GM18520 (cell line): ENCODE results near the gene AP2A2.
"Not testable (repeated sequence)": the region's sequence is repeated elsewhere in the genome, so short reads cannot be mapped to it uniquely, and the experiment has no call there.

Experiments used
- ATAC-seq: cut with Tn5 transposase; IDR thresholded peaks from one replicate; pipeline ENCODE4 v1.9.1; 2021; ENCODE audit not compliant: unreplicated experiment

The AP2A2 gene

DNA sequence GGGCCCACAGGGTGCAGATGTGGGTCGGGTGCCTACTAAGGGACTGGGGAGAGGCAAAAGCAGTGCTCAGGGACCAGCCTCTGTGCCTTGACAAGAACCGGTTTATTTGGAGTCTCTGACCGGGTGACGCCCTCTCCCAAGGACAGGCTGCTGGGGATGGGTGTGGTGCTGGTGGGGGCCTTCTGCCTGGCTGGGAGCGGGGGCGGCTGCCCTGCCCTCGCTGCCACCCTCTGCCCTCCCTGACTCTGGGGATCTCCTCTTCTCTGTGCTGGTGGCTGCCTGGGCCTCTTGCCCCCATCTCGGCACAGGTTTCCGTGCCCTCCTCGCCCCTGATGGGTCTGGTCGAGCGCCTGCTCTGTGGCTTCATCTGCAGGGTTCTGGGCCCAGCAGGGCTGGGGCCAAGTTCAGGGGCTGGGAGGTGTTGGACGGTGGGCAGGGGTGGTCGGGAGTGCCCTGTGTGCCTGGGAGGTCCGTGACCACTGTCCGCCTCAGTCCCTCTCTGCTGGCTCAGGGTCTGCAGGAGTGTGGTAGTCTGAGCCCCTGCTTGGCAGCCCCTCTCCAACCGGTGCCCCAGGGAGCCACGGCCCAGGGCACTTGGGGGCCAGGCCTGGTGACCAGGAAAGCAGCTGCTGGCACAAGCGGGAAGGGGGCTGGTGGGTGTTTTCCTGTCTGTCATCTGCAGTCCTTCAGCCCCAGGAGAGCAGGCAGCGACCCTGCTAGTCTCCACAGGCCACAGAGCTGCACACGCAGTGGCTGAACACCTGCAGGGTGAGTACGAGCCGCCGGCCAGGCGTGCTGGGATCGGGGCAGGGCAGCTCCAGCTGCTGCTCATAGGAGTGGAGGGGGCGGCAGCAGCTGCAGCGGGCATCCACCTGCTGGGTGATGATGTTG is 87.3 kb downstream of the AP2A2 start:
- no peak for ATAC-seq

DNA sequence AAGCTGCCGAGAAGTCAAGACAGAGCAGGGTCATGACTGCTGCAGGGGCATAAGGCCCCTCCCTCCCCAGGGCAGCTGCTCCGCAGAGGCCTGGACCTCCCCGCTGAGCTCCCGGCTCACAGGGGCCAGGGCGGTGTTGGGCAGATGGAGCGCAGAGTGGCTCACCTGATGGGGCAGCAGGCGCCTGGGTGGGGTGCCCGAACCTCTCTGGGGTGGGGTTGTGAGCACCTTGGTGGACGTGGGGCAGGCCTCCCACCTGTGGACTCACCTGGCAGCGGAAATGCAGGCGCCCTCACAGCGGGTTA is 87.9 kb downstream of the AP2A2 start:
- no peak for ATAC-seq

DNA sequence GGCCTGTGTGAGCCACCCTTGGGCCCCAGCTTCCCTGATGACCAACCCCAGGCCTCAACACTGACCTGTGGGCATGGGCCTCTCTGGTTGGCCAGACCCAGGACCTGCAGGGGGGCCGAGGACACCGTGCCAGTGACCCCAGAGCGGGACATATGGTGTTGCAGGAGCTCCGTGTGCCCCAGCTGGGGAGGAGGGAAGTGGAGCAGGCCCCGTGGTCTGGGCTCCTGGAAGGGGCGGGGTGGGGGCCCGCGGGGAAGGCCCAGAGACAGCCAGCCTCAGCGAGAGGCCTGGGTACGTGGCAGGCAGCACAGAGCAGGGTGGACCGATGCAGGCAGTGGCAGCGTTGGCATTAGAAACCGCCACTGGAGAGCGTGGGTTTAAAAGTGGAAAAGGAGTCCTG is 88.6 kb downstream of the AP2A2 start:
- no peak for ATAC-seq

DNA sequence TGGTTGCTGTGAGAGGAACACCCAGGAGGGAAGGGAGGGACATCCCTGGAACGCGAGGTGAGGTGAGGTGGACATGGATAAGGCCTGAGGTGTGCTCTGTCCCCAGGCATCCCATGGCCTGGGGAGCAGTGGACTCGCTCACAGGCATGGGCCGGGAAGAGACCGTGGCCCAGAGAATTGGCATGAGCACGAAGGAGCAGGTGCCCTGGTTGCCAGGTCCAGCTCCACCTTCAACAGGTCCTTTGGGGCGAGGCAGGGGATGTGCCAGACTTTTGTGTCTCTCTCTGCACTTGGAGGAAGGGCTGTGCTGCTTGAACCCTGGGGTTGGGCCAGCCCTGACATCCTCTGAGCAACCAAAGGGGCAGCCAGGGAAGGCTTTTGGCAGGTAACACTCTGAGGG is 89.4 kb downstream of the AP2A2 start:
- ATAC-seq = no peak

DNA sequence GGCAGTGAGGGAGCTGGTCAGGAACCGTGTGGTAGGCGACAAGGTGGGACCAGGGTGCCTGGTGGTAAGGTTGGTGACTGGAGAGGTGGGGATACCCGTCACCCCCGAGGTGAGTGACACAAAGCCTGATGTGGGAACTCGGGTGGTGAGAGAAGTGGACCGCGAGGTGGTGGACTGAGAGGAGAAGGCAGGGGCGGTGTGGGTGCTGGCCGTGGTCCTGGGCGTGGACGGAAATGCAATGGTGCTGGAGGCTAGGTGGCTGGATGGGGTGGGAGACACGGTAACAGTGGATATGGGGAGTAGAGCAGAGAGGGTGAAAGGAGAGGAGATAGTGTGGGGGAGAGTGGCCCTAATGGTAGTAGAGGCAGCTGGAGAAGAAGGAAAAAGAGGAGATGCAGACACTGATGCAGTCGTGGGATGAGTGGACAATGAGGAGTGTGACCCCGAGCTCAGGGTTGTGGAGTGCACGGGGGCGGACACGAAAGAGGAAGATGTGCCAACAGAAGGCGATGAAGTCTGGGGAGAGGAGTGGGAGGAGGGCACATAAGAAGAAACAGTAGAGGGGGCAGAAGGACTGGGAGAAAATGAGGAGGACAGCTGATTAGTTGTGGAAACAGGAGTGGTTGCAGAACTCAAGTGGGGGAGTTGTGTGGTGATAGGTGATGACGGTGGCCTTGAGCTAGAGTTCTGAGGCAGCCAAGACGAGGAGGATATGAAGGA is 90.3 kb downstream of the AP2A2 start:
- ATAC-seq = no peak

DNA sequence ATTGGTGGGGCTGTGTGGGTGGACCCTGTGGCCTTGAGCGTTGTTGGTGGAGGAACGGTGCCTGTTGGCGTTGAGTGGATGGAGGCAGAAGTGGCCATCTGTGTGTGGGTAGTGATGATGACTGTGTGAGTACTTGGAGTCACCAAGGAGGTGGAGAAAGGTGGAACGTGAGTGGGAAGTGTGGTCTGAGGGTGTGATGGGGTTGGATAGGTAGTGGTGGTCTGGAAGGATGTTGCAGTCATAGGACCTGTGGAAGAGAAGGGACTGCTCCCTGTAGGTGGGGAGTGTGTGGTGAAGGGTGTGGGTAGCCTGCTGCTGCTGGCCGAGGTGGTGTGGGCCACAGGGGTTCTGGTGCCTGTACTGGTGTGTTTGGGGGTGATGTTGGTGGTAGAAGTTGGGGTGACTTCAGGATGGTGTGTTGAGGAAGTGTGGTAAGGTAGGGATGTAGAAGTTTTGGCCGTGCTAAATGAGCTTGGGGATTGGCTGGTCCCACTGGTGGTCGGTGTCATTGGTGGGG is 91.0 kb downstream of the AP2A2 start:
- ATAC-seq = not testable (repeated sequence)

DNA sequence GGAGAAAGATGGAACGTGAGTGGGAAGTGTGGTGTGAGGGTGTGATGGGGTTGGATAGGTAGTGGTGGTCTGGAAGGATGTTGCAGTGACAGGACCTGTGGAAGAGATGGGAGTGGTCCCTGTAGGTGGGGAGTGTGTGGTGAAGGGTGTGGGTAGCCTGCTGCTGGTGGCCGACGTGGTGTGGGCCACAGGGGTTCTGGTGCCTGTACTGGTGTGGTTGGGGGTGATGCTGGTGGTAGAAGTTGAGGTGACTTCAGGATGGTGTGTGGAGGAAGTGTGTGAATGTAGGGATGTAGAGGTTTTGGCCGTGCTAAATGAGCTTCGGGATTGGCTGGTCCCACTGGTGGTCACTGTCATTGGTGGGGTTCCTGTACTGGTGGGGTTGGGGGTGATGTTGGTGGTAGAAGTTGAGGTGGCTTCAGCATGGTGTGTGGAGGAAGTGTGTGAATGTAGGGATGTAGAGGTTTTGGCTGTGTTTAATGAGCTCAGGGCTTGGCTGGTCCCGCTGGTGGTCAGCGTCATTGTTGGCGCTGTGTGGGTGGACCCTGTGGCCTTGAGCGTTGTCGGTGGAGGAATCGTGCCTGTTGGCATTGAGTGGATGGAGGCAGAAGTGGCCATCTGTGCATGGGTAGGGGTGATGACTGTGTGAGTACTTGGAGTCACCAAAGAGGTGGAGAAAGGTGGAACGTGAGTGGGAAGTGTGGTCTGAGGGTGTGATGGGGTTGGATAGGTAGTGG is 91.8 kb downstream of the AP2A2 start:
- ATAC-seq = no peak

DNA sequence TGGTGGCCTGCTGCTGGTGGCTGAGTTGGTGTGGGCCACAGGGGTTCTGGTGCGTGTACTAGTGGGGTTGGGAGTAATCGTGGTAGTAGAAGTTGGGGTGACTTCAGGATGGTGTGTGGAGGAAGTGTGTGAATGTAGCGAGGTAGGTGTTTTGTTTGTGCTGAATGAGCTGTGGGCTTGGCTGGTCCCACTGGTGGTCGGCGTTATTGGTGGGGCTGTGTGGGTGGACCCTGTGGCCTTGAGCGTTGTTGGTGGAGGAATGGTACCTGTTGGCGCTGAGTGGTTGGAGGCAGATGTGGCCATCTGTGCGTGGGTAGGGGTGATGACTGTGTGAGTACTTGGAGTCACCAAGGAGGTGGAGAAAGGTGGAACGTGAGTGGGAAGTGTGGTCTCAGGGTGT is 92.4 kb downstream of the AP2A2 start:
- ATAC-seq = no peak

DNA sequence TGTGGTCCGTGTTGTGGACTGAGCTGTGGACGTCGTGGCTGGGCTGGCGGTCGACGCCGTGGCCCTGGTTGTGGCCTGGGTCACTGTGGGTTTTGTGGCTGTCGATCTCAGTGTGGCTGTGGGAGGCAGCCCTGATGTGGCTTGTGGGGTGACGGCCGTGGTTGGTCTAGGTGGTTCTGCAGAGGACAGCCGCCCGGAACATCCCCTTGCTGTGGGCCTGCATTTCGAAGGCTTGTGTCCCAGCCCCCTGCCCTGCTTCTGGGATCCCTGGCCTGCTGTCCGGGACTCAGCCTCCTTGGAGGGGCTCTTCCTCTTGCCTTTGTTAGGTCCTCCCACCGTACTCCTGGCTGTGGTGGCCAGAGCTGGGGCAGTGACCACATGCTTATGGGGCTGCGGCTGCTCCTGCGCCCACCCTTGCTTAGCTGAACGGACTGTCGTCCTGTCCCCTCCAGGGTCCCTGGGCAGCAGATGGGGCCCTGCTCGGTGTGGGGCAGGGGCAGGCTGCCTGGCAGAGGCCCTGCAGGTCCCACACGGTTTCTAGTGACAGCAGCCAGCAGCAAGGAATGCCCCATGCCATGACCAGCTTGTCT is 93.7 kb downstream of the AP2A2 start:
- ATAC-seq = no peak

DNA sequence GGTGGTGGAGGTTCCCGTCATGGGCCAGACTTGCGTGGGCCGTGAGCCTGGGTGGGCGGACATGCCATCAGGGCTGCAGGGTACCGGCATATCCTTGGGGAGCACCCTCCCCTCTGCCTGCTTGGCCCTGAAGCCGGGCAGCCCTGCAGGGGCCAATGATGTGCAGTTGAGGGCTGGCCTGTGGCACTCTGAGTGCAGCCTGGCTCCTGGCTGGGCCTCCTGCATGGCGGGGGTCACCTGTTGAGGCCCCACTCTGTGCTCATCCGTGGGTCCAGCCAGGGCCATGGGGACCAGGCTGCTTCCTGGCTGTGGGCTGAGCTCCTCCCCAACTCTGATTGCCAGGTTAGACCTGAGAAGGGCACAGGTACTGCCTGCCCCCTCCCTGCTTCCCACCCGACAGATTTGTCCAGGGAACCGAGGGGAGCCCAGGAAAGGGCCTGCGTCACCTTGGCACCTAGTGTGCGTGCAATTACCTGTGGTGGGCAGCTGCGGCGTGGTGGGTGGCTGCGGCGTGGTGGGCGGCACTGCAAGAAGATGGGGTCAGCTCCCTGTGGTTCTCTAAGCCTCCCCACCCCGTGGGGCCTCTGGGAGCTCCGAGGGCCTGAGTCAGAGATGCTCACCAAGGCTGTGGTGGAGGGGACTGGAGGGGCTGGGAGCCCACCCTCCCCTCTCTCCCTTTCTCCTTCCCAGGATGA is 94.7 kb downstream of the AP2A2 start:
- ATAC-seq = no peak

DNA sequence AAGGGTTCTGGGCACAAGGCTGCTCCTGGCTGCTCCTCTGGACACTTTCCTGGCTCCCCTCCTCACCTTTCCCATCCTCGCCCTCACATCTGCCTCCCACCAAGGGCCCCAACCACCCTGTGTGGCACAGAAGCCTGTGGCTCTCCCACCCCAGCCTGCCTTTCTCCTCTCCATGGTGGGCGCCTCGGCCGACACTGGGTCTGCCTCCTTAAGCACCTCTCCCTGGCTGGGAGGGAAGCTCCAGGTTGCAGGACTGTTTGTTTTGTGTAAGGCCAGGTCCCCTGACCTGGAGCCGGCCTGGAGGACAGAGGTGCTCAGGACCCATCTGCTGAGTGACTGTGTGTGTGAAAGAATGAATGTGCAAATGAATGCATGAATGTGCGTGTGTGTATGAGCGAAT is 96.7 kb downstream of the AP2A2 start:
- no peak for ATAC-seq

DNA sequence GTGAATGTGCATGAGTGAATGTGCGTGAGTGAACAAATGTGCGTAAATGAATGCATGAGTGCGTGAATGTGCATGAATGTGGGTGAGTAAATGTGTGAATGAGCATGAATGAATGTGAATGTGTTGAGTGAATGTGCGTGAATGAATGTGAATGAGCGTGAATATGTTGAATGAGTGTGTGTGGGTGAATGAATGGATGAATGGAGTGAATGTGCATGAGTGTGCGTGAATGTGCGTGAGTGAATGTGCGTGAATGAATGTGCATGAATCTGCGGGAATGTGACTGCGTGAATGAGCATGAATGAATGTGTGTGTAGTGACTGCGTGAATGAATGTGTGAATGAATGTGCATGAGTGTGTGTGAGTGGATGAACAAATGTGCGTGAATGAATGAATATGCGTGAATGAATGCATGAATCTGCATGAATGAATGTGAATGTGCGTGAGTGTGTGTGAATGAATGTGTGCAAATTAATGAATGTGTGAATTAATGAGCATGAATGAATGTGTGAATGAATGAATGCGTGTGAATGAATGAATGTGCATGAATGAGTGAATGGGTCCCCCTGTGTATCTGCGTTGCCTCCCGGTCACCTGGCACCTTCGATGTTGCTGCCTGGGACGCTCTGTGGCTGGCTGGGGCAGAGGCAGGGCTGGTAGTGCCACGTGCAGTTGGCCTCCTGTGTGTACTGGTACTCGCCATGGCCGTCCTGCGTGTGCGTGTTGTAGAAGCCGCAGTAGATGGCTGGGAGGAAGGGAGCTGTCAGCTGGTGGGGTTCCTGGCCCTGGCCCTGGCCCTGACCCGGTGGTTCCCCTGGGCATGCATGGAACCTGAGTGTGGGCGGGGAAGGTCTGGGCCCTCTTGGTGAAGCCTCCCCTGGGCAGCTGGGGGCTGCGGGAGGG is 97.5 kb downstream of the AP2A2 start:
- no peak for ATAC-seq

DNA sequence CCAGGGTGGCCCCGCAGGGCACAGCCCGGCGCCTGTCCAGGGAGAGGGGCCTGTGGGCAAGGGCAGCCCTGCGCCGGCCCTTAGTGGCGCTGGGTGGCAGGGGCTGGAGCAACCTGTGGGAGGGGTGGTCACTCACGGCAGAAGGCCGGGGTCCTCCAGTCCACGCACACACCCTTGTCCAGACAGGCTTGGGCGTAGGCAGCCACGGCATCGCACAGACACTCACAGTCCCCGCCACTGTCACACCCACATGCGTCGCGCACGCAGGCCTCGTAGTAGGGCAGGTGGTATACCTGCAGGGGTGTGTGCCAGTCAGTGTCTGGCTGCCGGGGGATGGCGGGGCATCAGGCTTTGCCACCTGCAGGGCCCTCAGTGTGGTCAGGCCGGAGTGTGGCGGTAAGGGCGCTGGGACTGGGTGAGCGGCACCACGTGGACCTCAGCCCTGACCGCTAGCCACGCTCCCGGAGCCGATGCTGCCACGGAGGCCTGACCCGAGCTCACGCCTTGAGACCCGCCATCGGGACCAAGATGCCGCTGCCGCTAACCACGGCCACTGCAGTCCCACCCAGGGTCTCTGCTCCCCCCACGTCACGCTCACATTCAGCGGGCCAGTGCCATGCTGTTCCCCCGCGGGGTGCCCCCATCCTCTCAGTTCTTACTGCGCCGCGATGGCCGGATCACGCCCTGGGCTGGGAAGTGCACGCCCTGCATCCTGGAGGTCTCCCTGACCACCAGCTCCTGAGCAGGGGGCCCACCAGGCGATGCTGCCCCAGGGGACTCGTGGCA is 98.3 kb downstream of the AP2A2 start:
- no peak for ATAC-seq

DNA sequence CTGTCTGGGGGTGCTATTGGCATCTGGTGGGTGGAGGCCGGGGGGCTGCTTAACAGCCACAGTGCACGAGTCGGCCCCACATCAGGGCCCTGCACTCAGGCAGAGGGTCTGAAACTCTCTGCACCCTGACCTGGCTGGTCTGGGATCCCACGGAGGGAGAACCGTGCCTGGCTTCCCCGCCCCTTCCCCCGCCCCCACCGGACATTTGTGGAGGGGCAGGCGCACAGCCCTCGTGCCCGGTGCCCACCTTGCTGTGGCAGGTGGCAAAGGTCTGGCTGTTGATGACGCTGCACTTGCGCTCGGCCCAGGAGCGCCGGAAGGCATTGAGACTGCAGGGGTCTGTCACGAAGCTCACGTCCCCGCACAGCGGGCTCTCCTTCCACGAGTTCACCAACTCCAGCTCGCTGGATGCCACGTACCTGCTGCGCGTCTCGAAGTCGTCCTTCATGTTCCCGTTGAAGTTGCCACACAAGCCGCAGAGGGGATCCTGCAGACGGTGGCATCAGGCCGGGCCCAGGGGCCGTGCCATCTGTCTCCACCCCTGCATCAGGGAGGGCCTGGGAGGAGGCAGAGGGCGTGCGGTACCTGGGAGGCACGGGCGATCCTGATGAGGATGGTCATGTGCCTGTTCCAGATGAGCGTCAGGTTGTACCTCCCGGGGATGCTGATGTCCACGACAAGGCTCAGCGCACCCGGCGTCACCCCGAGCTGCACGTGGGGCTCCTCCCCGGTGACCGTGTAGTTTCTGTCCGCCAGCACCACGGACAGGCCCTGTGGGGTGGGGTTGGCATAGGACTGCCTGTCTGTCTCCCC is 99.1 kb downstream of the AP2A2 start:
- ATAC-seq = no peak

DNA sequence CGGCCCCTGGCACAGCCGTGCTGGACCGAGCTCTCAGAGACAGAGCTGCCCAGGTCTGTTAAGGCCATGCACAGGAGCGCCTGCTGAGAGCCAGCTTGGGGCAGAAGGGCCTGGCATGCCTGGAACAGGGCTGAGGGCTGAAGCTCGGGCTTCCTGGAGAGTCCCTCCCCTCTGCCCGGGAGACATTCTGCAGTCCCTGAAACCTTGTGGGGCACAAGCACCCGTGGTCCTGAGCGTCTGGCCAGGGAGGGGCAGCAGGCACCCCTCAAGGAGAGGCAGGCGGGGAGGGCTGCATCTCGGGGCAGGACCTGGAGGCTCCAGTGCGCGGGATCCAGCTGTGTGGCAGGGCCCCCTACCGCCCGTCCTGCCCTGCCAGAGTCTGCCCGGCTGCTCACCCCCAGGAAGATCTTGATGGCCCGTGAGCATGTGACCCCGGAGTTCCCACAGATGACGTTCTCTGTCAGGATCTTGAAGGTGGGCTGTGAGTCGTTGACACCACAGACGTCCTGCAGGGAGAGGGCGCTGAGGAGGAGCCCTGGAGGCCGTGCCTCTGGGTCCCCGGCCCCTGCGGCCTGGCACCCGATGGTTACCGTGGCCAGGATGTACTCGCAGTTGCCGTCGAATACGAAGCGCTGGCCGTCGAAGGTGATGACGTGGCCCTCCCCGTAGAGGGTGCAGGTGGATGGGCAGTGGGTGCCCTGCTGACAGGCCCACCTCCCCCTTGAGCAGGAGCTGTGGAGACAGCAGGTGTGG is 99.9 kb downstream of the AP2A2 start:
- no peak for ATAC-seq

DNA sequence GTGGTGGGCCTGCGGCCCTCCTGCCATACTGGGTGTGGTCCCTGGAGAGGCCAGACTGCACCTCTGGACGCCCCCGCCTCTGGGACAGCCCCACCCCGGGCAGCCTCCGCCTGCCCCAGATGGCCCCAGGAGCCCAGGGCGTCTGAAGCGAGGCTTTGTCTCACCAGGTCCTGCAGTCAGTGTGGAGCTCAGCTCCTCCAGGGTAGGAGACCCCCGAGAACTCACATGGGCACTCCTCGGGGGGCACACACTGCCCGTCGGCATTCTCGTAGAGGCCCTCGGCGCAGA is 100.4 kb downstream of the AP2A2 start:
- no peak for ATAC-seq

DNA sequence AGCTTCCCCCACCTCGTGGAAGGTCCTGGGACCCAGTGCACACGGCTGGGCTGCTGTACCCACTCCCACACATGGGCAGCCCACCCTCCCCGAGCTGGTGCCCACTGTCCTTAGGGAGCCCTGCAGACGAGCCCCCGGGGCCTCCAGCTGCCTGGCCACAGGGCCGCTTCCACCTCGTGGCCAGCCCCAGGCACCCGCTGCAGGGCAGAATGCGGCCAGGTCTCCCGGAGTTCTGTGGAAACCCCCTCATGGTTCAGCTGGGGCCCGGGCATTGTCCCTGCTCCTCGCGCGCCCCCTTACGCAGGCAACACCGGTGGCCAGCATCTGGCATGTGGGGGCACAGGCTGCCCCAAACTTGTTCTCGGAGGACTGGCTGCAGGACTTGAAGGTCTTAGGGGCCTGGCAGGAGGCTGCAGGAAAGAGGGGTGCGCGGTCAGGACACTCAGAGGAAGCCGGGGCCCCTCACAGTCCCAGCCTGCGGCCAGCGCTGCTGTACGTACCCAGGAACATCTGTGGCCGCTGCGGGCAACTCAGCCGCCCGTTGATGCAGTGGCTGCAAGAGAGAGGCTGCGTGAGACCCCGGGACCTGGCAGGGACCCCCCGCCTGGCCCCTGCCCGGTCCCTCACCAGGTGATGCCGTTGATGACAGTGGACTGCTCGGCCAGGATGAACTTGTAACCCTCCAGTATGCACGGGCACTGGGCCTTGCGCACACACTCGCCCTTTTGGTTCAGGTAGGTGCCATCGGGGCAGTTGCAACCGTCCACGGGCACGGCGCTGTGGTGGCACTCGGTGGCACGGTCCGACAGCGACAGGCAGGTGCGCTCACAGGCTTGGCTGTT is 101.2 kb downstream of the AP2A2 start:
- ATAC-seq = no peak
